ENCODE measurements around the gene FBXL5.

FBXL5 gene, protein sequence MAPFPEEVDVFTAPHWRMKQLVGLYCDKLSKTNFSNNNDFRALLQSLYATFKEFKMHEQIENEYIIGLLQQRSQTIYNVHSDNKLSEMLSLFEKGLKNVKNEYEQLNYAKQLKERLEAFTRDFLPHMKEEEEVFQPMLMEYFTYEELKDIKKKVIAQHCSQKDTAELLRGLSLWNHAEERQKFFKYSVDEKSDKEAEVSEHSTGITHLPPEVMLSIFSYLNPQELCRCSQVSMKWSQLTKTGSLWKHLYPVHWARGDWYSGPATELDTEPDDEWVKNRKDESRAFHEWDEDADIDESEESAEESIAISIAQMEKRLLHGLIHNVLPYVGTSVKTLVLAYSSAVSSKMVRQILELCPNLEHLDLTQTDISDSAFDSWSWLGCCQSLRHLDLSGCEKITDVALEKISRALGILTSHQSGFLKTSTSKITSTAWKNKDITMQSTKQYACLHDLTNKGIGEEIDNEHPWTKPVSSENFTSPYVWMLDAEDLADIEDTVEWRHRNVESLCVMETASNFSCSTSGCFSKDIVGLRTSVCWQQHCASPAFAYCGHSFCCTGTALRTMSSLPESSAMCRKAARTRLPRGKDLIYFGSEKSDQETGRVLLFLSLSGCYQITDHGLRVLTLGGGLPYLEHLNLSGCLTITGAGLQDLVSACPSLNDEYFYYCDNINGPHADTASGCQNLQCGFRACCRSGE

DNA sequence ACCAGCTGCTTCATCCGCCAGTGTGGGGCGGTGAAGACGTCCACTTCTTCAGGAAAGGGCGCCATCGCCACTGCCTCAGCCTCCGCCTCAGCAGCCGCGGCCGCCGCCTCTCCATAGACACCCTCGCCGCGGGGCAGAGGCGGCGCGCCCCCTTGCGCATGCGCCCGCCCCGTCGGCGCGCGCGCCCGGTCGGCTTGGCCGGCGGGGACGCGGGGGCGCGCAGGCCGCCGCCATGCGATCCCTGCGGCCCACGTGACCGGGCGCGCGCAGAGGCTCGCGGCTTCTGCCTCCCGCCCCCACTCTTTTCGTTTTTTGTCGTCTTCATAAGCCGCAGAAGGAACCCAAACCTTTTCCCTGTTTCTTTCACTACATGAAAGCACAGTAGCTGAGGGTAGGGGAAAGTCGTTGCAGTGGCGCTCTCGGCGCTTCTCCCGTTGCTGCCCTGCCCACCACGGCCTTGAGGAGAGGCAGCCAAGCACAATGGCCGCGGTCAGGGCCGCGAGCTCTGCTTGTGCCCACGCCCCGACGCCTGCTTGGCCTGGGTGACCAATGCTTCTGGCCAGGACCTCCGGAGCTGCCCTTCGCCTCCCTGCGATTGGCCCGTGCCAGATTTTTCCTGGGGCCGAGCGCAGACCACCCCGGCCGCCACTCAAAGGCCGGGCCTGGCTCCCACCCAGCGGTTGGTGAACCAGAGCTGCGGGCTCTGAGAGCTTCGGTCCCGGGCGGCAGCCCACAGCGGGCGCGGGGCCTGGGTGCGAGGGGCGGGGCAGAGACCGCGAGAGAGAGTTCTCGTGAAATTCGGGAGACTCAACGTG lies at the start of gene FBXL5:
Gene FBXL5, minus strand, starts transcription at position 135 of the 815 bp plus-strand sequence. Its CDS starts 70 bp downstream, at position 65.
- DNase-seq: peak; percentile 77

DNA sequence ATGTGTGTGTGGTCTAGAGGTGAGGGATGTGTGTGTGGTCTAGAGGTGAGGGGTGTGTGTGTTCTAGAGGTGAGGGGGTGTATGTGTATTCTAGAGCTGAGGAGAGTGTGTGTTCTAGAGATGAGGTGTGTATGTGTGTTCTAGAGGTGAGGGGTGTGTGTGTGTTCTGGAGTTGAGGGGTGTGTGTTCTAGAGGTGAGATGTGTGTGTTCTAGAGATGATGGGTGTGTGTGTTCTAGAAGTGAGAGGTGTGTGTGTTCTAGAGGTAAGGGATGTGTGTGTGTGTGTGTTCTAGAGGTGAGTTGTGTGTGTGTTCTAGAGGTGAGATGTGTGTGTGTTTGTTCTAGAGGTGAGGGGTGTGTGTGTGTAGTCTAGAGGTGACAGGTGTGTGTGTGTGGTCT lies 49.0 kb upstream of the FBXL5 start:
- DNase-seq: no peak

DNA sequence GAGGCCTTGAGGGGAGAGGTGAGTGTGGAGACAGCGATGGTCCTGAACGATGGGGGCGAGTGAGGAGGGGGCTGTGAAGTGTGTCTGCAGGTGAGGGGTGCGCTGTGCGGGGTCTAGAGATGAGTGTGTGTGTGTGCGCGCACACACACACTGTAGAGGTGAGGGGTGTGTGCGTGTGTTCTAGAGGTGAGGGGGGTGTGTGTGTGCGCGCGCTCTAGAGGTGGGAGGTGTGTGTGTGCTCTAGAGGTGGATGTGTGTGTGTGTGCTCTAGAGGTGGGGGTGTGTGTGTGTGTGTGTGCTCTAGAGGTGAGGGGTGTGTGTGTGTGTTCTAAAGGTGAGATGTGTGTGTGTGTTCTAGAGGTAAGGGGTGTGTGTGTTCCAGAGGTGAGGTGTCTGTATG lies 48.3 kb upstream of the FBXL5 start:
- no peak for DNase-seq

DNA sequence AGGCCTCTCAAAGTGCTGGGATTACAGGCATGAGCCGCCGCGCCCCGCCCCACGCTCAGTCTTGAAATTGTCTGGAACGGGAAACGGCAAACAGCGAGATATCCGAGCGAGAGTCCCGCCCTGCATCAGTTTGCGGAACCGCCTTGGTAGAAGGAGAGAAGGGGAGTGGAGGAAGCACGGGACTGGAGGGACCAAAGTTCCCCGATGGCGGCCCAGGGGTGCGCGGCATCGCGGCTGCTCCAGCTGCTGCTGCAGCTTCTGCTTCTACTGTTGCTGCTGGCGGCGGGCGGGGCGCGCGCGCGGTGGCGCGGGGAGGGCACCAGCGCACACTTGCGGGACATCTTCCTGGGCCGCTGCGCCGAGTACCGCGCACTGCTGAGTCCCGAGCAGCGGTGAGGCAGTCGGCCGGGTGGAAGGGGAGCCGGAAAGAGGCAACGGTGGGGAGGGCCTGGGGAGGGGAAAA lies 47.8 kb upstream of the FBXL5 start, which contains the start of gene BST1:
Gene BST1, plus strand, starts transcription at position 125 of the 463 bp plus-strand sequence. Its CDS starts 80 bp downstream, at position 205.
- peak; percentile 15 for DNase-seq

DNA sequence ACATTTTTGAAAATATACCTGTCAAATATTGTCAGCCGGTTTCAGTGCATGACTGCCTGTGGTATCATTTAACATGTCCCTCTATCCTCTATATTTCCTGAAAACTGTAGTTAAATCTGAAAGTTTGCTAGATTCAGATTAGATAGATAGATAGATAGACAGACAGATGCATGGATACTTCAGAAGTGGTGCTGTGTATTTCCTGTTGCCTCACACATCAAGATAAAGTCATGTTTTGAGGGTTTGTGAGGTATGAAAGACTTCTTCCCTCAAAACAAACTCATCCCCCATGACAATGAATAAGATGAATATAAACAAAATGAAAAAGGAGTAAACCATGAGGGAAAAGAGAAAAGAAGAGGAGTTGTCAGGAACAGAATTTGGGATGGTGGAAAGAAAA lies 41.7 kb upstream of the FBXL5 start:
- DNase-seq: no peak

DNA sequence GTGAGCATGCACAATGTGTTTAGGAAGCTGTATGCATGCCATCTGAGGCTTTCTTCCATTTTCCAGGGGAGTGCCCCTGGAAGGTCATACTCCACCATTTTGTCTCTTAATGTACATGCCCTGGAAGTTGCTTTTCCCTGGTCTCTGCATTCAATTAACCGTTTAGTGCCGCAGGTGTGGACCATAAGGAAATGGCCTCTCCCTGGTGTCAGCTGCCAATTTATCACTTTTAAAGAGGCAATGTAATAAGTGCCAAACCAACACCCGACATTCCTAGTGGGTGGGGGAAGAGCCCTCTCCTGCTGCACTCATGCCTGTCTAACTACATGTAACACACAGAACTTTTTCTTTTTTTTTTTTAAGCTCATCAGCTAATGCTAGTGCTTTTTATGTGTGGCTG lies 40.6 kb upstream of the FBXL5 start:
- no peak for DNase-seq

DNA sequence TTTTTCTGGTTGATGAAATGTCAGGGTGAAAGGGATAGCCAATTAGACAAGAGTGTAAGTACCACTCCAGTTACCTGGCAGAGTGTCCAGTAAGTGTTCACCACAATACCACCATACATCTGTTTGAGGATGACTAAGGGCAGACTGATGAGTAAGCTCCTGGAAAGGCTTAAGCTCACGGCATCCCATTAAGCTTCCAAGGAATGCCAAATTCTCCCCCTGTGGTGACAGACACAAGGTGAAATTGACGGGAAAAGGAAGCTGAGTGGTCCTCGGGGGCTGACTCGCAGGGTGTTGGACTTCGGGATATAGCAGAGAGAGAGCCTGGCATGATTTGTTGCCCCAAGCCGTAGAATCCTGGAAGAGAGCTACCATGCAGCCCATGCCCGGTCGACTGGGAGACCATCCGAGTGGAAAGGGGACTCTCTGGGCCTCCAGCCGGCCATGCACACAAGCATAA lies 40.1 kb upstream of the FBXL5 start:
- no peak for DNase-seq

DNA sequence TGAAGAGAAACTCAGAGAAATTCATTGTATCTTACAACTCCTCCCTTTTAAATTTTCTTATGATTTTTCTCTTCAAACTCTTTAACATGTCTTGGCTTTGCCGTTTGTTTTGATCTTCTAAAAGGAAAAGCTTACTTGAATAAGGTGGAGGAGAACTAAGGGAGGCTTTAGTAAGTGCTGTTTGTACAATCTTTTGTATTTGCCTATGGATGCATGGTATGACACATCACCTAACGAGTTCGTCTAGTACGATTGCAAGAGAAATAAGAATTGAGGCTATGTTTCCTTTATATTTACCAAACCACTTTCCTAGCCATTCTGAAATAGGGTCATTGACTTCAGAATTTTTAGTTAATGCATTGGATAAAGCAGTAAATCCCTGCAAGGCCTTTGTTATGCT lies 39.3 kb upstream of the FBXL5 start:
- no peak for DNase-seq

DNA sequence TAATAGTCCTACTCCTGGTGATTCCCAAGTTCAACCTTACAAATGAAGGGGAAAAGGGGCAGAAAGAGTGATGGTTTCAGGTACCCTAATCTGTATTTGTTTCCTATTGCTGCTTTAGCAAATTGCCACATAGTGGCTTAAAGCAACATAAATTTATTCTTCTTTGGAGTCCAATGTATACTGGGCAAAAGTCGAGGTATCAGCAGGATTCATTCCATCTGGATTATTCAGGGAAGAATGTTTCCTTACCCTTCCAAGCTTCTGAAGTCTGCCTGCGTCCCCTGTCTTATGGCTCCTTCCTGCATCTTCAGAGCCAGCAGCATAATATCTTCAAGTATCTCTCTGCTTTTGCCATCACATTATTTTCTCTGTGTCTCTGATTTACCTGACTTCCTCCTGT lies 37.4 kb upstream of the FBXL5 start:
- no peak for DNase-seq

DNA sequence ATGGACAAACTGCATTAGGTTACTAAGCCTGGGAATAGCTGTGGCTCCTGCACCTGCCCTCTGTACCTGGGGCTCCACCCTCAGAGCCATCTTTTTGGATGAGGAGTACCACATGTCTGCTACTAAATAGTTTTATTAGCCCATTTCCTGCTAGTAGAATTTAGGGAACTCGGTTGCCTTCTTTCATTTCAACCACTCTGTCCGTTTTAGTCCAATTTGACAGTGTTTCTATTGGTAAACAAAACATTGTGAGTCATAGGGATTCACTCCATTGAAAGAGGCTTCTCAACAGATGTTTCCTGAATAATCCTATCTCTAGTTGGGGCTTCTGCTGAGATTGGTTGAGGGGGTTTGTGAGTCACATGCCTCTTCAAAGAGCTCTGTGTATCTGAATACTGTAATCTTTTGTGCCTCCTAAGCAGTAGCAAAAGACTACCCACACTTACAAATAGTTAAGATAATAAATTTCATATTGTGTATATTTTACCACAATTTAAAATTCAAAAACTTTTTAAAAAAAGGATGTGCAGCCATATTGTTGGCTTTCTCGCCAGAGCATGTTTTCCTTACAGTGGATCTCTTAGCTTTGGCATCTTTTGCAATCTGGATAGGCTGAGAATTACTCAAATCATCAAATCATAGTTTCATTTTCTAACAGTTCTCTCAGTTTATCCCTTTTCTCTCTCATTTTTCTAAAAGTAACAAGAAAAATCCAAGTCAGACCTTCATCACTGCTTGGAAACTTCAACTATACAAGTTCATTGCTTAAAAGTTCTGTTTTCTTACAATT lies 36.4 kb upstream of the FBXL5 start:
- DNase-seq: no peak

DNA sequence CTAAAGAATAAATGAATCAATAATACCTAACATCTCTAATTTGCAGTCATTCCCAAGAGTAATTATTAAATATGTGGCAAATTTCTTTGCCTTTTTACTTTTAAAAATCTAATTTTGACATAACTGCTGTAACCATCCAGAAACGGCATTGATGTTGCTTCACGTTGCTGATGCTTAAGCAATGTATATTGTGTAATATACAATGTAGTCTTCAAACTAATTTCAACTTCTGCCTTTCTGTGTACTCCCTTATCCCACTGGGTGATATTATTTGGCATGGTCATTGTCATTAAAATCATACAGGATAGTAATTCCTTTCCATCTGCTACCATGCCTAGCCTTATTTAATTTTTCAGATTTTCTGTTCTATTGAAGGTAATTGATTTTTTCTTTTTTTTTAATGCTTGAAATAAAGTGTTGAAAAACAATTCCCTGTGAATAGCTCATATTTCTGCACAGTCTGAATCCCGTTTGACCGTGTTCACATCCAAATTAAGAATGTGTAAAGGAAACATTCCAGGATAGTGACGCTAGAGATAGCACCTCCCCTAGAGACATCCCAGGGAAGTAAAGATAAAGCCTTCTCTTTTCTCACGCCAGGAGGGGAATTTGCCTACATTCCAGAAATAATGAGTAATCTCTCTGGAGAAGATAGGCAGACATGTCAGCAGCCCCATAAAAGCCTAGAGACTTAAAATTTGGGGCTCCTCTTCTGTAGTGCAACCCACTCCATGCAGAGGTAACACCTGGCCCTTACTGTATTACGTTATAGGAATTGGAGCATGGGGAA lies 35.1 kb upstream of the FBXL5 start:
- DNase-seq: no peak

DNA sequence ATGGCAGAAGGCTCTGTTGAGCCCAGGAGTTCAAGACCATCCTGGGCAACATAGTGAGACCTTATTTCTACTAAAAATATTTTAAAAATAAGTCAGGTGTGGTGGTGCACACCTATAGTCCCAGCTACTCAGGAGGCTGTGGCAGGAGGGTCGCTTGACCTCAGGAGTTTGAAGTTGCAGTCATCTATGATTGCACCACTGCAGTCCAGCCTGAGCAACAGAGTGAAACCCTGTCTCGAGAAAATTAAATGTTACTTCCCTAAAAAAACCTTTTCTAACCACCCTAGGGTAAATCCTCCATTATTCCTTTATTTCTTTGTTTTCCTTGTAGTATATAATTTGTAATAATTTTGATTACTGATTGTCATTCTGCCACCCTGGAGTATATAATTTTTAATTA lies 34.4 kb upstream of the FBXL5 start:
- no peak for DNase-seq

DNA sequence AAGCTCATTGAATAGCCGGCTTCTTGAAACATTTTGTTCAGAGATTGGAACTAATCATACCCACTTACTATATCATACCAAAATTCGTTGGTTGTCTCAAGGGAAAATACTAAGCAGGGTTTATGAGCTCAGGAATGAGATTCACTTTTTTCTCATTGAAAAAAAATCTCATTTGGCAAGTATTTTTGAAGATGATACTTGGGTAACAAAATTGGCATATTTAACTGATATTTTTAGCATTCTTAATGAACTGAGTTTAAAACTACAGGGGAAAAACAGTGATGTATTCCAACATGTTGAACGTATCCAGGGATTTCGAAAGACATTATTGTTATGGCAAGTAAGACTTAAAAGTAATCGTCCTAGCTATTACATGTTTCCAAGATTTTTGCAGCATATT lies 32.9 kb upstream of the FBXL5 start:
- DNase-seq: no peak

DNA sequence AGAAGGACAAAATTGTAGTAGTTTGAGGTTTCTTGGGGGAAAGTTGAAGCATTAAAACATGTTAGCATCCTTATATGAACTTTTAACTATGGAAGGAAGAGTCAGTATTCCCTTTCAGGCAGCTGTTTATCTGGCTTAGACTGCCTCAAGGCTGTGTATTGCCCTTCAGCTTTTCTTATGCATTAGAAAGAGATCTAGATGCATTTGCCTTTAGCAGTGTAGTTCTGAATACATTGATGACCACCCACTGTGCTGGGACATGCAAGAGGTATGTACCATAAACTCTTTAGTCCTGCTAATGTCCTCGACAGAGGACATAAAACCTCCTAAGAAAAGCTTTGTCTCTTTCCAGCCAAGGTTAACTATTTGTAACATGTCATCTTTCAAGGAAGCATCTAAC lies 29.3 kb upstream of the FBXL5 start:
- DNase-seq: no peak

DNA sequence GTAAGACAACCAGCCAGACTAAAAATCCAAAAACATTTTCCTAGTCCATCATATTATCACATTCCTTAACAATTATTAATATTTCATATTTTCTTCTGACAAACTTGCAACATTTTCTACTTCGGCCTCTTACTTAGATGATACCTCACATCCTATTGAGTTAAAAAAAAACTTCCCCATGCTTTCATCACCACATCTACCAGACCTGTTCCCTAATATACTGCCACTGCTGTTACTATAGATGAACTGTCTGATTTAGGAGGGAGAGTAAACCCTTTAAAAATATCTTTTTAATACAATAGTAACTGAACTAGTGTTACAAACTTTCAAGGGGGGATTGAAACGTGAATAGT lies 28.0 kb upstream of the FBXL5 start:
- DNase-seq: no peak

DNA sequence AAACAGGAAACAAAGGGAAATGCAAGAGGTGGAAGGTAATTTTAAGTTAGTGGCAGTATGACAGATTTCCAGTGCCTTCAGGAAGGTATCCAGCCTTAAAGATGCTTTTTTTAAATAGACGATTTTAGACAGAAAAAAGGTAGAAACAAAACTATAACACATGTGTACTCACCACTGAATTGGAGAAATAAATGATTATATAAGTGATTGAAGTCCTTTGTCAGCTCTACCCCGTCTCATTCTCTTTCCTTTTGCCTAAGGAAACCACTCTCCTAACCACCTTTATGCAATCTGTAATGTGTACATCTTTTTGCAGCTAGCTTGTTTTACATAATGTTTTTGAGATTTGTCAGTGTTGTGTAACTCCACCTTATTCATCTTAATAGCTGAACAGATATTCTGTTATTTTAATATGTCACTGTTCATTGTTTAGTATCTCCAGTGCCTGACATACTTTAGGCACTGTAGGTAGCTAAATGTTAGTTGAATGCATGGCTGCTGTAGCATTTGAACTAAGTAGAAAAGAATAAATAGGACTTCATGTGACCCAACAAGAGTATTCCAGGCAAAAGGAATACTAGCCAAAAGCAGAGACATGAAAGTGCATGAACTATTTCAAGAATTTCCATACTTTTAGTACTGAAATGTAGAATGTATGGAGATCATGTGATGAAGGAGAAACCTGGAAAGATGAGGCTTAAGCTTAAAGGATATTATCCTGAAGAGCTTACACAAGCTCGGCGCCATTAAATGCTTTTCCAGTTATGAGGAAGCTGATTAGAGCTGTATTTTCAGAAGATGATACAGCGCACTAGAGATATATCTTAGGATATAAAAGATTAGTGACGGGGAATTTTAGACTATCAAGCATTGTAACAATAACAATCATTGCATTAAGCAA lies 27.3 kb upstream of the FBXL5 start:
- no peak for DNase-seq

DNA sequence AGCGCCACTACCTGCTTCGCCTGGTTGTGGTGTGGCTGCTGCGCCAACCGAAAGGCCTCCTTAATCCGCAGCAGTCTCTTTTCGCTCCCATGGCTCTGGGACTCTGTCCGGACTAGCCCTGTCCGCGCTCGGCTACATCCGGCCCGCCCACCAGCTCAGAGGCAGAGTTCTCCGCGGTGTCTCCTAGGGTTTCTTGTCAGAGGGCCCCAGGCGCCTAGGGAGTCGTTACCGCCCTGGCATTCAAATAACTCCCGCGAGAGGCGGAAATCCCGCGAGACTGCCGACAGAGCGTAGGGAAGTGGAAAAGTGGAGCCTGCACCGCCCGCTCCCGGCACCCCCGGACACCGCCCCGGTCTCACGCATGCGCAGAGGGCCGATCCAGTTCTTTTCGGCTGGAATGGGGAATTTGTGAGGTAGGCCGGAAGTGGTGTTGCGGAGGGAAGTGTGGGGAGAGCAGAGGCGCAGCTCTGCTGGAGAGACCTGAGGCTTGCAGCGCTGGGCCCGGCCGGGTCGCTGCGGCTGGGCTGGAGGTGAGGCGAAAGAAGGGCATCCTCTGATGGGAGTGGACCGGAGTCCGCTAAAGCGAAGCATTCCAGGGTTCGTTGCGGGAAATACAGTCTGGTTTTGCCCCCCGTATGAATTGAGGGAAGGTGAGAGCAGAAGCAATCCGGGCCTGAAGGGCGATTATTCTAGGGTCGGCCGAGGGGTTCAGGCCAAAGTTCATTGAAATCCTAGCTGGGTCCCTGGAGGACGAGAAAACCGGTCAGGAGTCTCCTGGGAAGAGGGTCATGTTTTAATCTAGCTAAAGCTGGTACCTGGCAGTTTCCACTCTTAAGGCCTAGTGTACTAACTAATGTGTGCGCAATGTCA lies 26.4 kb upstream of the FBXL5 start, which contains the start of gene FAM200B:
Gene FAM200B, plus strand, starts transcription at position 456 of the 870 bp plus-strand sequence. CDS start 5,151 bp downstream, outside the sequence.
- peak; percentile 98 for DNase-seq

DNA sequence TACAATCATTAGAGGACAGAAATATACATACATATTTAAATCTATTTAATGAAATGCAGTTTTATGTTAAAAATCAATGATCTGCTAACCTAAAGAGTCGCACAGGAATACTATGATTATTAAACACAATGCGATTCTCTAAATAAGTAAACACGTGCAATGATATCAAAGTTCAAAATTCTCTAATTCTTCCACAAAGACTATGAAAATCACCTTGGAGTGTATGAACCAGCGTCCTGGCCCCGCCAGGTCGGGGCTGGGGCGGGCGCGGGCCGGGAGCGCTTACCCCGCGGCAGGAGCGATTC lies 25.9 kb upstream of the FBXL5 start:
- DNase-seq: no peak

DNA sequence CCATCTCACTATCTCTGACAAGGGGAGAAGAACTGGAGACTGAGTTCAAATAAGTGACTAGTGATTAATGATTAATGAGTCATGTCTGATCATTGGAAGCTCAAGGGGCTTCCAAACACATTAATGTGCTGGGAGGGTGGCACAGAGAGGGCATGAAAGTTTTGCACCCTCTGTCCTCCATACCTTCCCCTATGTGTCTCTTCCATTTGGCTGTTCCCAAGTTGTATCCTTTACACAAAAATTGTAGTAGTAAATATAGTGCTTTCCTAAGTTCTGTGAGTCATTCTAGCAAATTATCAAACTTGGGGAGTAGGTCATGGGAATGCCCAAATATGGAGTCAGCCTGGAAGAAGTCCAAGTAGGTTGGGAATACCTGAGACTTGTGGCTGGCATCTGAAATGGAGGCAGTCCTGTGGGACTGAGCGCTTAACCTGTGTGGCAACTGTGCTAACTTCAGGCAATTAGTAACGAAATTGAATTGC lies 22.4 kb upstream of the FBXL5 start:
- no peak for DNase-seq
